H1 (cell line): Measurements from ENCODE around the gene TBX15. TPM values are rescaled to one million over a fixed set of nuclear protein-coding genes. Genes with fewer than 3 reads are reported as not detected.

Source experiments
- BCL11A ChIP-seq, 2 experiments: IDR thresholded peaks; one replicate each; pipeline ENCODE4 v1.6.1; 2011; ENCODE audit warnings: low read depth in 2 of 2, low read length in 2 of 2, mild to moderate bottlenecking in 2 of 2
- CBX5 ChIP-seq: fragments of 300-800, 300-1000 bp; sonication (generic); IDR thresholded peaks from 2 replicates; pipeline ENCODE4 v1.7.1; 2016; ENCODE audit warnings: antibody characterized with exemption, low read length, low read depth
- CHD2 ChIP-seq: IDR thresholded peaks from 2 replicates; pipeline ENCODE4 v1.6.1; 2012; ENCODE audit warnings: low read length, improper control_type of control experiment
- GTF2F1 ChIP-seq: IDR thresholded peaks from 2 replicates; pipeline ENCODE4 v1.6.1; 2012; ENCODE audit warnings: low read depth, low read length, improper control_type of control experiment, borderline replicate concordance
- HDAC6 ChIP-seq: IDR thresholded peaks from one replicate; pipeline ENCODE4 v1.7.1; 2012; ENCODE audit warnings: low read depth, mild to moderate bottlenecking, inconsistent platforms, low read length, moderate library complexity
- KDM5A ChIP-seq: fragments of 200-600 bp; IDR thresholded peaks from 2 replicates; pipeline ENCODE4 v1.7.1; 2012; ENCODE audit warnings: mild to moderate bottlenecking, low read length, inconsistent platforms, mixed read lengths
- NRF1 ChIP-seq: IDR thresholded peaks from 2 replicates; pipeline ENCODE4 v1.6.1; 2011; ENCODE audit warnings: mild to moderate bottlenecking, low read depth, low read length, improper control_type of control experiment
- RAD21 ChIP-seq, 2 experiments: IDR thresholded peaks in 1 of 2; conservative IDR thresholded peaks in 1 of 2; 2 replicates each; pipeline ENCODE4 v1.6.1; 2011; ENCODE audit warnings: low read depth in 2 of 2, low read length in 2 of 2, improper control_type of control experiment in 1 of 2, inconsistent platforms in 1 of 2, mild to moderate bottlenecking in 1 of 2, moderate library complexity in 1 of 2
- RXRA ChIP-seq: IDR thresholded peaks from 2 replicates; pipeline ENCODE4 v1.6.1; 2011; ENCODE audit warnings: low read depth, mild to moderate bottlenecking, low read length, moderate library complexity; ENCODE audit not compliant: insufficient read depth
- SP2 ChIP-seq: IDR thresholded peaks from 2 replicates; pipeline ENCODE4 v1.6.1; 2012; ENCODE audit warnings: mild to moderate bottlenecking, low read length, inconsistent platforms
- polyA plus RNA-seq, 7 experiments: library from polyadenylated mRNA; depleted of rRNA in 3 of 7; stranded (reverse) in 5 of 7; unstranded in 2 of 7; fragments of >200 nt in 5 of 7; fragments of 200-250 nt in 2 of 7; gene quantifications; 1 replicate in 5 of 7; 2 replicates in 1 of 7; 4 replicates in 1 of 7; pipeline versions ENCODE4 v1.2.1 to v1.2.3, GENCODE V29; 2011 to 2013; ENCODE audit warnings: missing spikeins in 2 of 7, mixed read lengths in 2 of 7
- total RNA-seq: library from RNA; stranded (reverse); fragmentation: NEBNext Ultra II Directional; extraction: Animal tissue kit (Norgen Biotek cat#: 25700); gene quantifications from 2 replicates; pipeline ENCODE4 v1.2.1, GENCODE V29; 2021
- TF ChIP-seq, protein P1 (sequence below): IDR thresholded peaks from 2 replicates; pipeline ENCODE4 v1.6.1; 2011; ENCODE audit warnings: low read depth, mild to moderate bottlenecking, low read length; ENCODE audit not compliant: insufficient read depth

TBX15 gene
- total and polyA plus RNA-seq, 2 of the 8 experiments (the other 6 are each of a cell fraction or from before 2014, with no cell fraction given) = 0.14 to 0.24 TPM

DNA sequence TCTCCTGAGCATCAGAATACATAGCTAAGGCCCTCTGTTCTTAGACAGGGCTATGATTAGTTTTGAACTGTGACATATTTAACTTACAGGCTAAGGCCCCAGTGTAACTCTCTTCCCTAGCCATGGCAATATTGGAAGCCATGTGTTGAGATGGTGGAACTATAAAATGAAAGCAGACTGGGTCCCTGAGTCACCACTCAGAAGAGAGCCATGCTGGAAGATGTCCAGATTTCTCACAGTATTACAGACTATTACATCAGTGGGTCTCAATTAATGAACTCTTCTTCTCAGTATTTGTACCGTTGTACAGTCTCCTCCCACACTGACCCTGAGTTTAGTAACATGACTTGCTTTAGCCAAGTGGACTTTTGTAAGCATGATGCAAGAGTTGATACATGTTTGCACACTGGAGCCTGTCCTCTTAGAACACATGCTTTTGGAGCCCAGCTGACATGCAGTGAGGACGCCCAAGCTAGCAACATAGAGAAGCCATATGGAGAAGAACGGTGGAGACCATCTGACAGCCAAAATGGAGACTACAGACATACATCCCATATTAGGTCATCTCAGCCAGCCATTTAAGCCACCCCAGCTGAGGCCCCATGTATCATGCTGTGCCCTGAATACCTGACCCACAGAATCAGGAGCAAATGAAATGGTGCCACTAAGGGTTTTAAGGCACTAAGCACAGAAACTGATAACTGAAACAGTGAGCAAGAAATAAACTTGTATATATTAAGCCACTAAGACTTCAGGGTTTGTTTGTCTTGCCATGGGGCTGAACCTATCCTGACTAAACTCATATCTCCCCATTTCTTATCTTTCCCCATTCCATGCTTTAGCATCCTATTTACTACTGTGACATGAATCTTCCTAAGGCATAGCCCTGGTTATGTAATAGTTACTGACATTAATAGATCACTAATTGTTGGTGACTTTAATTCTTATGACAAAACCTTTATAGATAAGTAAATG, 24.4 kb downstream of the TBX15 start (continued):
- TF ChIP-seq BCL11A (IDR thresholded peaks at IDR 0.05; ENCODE audit: low read depth in 2 of 2, low read length in 2 of 2) = no peak
- TF ChIP-seq GTF2F1 = no peak
- no peak for TF ChIP-seq RAD21 (IDR thresholded peaks at IDR 0.05 in 1 of 2, conservative IDR thresholded peaks at IDR 0.05 in 1 of 2; ENCODE audit: low read depth in 2 of 2, low read length in 2 of 2)
- no peak for TF ChIP-seq HDAC6
- TF ChIP-seq NRF1 = no peak
- no peak for TF ChIP-seq CHD2
- no peak for TF ChIP-seq CBX5
- no peak for TF ChIP-seq RXRA
- TF ChIP-seq KDM5A = no peak
- TF ChIP-seq SP2 = no peak
- TF ChIP-seq, protein P1, sequence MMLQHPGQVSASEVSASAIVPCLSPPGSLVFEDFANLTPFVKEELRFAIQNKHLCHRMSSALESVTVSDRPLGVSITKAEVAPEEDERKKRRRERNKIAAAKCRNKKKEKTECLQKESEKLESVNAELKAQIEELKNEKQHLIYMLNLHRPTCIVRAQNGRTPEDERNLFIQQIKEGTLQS = no peak
